ENCODE measurements around the gene KRT84. TPM values are rescaled to one million over a fixed set of nuclear protein-coding genes. Genes with fewer than 3 reads are reported as not detected.

KRT84 gene
- total and polyA plus RNA-seq, 2 of the 4 experiments (the other 2 are of a cell fraction), result not detected

DNA sequence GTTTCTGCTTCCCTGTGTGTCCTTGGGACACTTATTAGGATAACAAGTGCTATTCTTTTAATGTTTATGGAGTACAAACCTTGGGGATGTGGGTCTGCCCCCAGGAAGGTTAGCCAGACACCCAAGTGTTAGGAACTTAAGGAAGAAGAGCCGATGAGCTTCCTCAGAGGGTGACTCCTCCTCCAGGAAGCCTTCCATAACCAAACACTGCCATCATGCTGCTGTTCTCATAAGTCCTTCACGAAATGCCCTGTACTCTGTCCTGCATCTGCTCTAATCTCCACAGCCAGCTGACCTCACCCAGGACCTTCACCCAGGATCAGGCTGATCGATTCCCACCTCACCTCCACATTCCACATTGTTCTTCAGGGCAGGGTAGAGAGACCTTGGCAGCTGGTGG, 16.9 kb downstream of the KRT84 start:
- dilution Hi-C loops (cut with HindIII; ENCODE audit: low sequenced_read_pairs, unreplicated experiment) (no loop called here), intact Hi-C loops (cut with micrococcal nuclease) (no loop called here), in situ Hi-C loops (cut with MboI; ENCODE audit: low sequenced_read_pairs) (no loop called here)
- Histone ChIP-seq H3K36me3 (ENCODE audit: control insufficient read depth, insufficient read depth, low read length) (no peaks in the 10 kb centered on the region), H4K20me1 (ENCODE audit: insufficient read depth, low read length) (no peaks in the 10 kb centered on the region), H3K23ac (ENCODE audit: low read depth, low read length) (no peak overlapping the region), H3K14ac (replicated peaks; ENCODE audit: low read depth, low read length) (no peak overlapping the region), H3K27ac (ENCODE audit: insufficient read depth, low read length) (no peak overlapping the region), H3K79me1 (ENCODE audit: low read depth in 1 of 2, low read length in 2 of 2) (no peaks in the 10 kb centered on the region), H2BK15ac (ENCODE audit: low read depth, low read length) (no peak overlapping the region), H3K4me2 (ENCODE audit: low read depth, low read length) (no peak overlapping the region), H2BK20ac (ENCODE audit: low read depth, low read length) (no peak overlapping the region), H3K9ac (ENCODE audit: low read depth, low read length) (no peak overlapping the region), H4K8ac (ENCODE audit: low read depth in 2 of 2, low read length in 2 of 2) (no peak overlapping the region), H2BK120ac (ENCODE audit: low read depth, low read length) (no peak overlapping the region), H3K18ac (ENCODE audit: low read depth, low read length) (no peak overlapping the region), H4K91ac (ENCODE audit: insufficient read depth, low read depth, low read length) (no peak overlapping the region), H3K4ac (ENCODE audit: low read depth, low read length) (no peak overlapping the region), H2AK9ac (replicated peaks; ENCODE audit: low read depth, low read length, poor library complexity) (no peak overlapping the region), H3K9me1 (ENCODE audit: insufficient read depth, low read length) (peaks cover 3% of the 10 kb centered on the region; the same call in 1 of the 2 replicates), H3K4me1 (ENCODE audit: control insufficient read depth, insufficient read depth, low read length) (no peaks in the 10 kb centered on the region), H3K4me3 (ENCODE audit: insufficient read depth, low read depth, low read length) (no peak overlapping the region), H4K5ac (ENCODE audit: low read depth, low read length) (no peak overlapping the region), H3K9me3 (ENCODE audit: control insufficient read depth, insufficient read depth, low read length) (no peaks in the 10 kb centered on the region), H3K27me3 (ENCODE audit: control insufficient read depth, insufficient read depth, low read length) (peaks cover 58% of the 10 kb centered on the region), H2AK5ac (ENCODE audit: low read depth, low read length) (no peak overlapping the region), H2AFZ (replicated peaks; ENCODE audit: low read length, poor library complexity) (no peak overlapping the region), H3K56ac (ENCODE audit: extremely low read depth, insufficient read depth, low read length) (no peak overlapping the region), H2BK5ac (ENCODE audit: low read depth, low read length, poor library complexity, severe bottlenecking) (no peak overlapping the region)
- CTCF ChIA-PET, result interaction anchor here (0.6 to 0.9 kb wide), 2 partner anchors 12 to 517 kb away, joined by 3 to 4 read pairs; no protein-coding TSS in a partner anchor
- ATAC-seq (ENCODE audit: low read depth) (no peak), DNase-seq (no peak)
- no CpG with 5 or more reads among the region's 3 CpGs for WGBS, 2 experiments (ENCODE audit: extremely low coverage in 2 of 2, insufficient read length in 1 of 2)
- POLR2A ChIA-PET (ENCODE audit: unreplicated experiment), result no interaction called here
- BruUV-seq (replicated peaks), result no TSS peak
- TF ChIP-seq, protein P1, sequence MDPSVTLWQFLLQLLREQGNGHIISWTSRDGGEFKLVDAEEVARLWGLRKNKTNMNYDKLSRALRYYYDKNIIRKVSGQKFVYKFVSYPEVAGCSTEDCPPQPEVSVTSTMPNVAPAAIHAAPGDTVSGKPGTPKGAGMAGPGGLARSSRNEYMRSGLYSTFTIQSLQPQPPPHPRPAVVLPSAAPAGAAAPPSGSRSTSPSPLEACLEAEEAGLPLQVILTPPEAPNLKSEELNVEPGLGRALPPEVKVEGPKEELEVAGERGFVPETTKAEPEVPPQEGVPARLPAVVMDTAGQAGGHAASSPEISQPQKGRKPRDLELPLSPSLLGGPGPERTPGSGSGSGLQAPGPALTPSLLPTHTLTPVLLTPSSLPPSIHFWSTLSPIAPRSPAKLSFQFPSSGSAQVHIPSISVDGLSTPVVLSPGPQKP (IDR thresholded peaks at IDR 0.05; ENCODE audit: borderline replicate concordance, low read depth, low read length), result no peak
- TF ChIP-seq POLR2A (IDR thresholded peaks at IDR 0.05; ENCODE audit: low read depth, low read length), result no peak
- TF ChIP-seq RFX5 (IDR thresholded peaks at IDR 0.05; ENCODE audit: low read depth, low read length), result no peak
- no peak for TF ChIP-seq MAZ (IDR thresholded peaks at IDR 0.05; ENCODE audit: borderline replicate concordance, low read depth, low read length)
- TF ChIP-seq NFE2L2 (IDR thresholded peaks at IDR 0.05; ENCODE audit: low read depth, low read length), result no peak
- no peak for TF ChIP-seq CHD1 (IDR thresholded peaks at IDR 0.05; ENCODE audit: low read depth, low read length)
- no peak for TF ChIP-seq CEBPB (IDR thresholded peaks at IDR 0.05; ENCODE audit: low read depth, low read length)
- TF ChIP-seq, protein P2, sequence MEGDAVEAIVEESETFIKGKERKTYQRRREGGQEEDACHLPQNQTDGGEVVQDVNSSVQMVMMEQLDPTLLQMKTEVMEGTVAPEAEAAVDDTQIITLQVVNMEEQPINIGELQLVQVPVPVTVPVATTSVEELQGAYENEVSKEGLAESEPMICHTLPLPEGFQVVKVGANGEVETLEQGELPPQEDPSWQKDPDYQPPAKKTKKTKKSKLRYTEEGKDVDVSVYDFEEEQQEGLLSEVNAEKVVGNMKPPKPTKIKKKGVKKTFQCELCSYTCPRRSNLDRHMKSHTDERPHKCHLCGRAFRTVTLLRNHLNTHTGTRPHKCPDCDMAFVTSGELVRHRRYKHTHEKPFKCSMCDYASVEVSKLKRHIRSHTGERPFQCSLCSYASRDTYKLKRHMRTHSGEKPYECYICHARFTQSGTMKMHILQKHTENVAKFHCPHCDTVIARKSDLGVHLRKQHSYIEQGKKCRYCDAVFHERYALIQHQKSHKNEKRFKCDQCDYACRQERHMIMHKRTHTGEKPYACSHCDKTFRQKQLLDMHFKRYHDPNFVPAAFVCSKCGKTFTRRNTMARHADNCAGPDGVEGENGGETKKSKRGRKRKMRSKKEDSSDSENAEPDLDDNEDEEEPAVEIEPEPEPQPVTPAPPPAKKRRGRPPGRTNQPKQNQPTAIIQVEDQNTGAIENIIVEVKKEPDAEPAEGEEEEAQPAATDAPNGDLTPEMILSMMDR (conservative IDR thresholded peaks at IDR 0.05; ENCODE audit: low read depth, low read length), result no peak
- TF ChIP-seq MXI1 (IDR thresholded peaks at IDR 0.05; ENCODE audit: borderline replicate concordance, low read depth, low read length), result no peak
- TF ChIP-seq BHLHE40 (IDR thresholded peaks at IDR 0.05; ENCODE audit: low read depth, low read length), result no peak
- no peak for TF ChIP-seq RAD21 (IDR thresholded peaks at IDR 0.05; ENCODE audit: low read length)
- no peak for TF ChIP-seq MAFK (IDR thresholded peaks at IDR 0.05; ENCODE audit: low read depth, low read length)
- TF ChIP-seq RCOR1 (IDR thresholded peaks at IDR 0.05; ENCODE audit: insufficient replicate concordance, low read length), result no peak
- TF ChIP-seq, protein P3, sequence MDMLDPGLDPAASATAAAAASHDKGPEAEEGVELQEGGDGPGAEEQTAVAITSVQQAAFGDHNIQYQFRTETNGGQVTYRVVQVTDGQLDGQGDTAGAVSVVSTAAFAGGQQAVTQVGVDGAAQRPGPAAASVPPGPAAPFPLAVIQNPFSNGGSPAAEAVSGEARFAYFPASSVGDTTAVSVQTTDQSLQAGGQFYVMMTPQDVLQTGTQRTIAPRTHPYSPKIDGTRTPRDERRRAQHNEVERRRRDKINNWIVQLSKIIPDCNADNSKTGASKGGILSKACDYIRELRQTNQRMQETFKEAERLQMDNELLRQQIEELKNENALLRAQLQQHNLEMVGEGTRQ (IDR thresholded peaks at IDR 0.05; ENCODE audit: low read depth, low read length), result no peak
- no peak for TF ChIP-seq SMC3 (IDR thresholded peaks at IDR 0.05; ENCODE audit: low read depth, low read length)
- TF ChIP-seq FOS (IDR thresholded peaks at IDR 0.05; ENCODE audit: low read depth, low read length), result no peak
